Measurements from ENCODE around the gene TOP2B. TPM values are rescaled to one million over a fixed set of nuclear protein-coding genes. Genes with fewer than 3 reads are reported as not detected.

The TOP2B gene, protein sequence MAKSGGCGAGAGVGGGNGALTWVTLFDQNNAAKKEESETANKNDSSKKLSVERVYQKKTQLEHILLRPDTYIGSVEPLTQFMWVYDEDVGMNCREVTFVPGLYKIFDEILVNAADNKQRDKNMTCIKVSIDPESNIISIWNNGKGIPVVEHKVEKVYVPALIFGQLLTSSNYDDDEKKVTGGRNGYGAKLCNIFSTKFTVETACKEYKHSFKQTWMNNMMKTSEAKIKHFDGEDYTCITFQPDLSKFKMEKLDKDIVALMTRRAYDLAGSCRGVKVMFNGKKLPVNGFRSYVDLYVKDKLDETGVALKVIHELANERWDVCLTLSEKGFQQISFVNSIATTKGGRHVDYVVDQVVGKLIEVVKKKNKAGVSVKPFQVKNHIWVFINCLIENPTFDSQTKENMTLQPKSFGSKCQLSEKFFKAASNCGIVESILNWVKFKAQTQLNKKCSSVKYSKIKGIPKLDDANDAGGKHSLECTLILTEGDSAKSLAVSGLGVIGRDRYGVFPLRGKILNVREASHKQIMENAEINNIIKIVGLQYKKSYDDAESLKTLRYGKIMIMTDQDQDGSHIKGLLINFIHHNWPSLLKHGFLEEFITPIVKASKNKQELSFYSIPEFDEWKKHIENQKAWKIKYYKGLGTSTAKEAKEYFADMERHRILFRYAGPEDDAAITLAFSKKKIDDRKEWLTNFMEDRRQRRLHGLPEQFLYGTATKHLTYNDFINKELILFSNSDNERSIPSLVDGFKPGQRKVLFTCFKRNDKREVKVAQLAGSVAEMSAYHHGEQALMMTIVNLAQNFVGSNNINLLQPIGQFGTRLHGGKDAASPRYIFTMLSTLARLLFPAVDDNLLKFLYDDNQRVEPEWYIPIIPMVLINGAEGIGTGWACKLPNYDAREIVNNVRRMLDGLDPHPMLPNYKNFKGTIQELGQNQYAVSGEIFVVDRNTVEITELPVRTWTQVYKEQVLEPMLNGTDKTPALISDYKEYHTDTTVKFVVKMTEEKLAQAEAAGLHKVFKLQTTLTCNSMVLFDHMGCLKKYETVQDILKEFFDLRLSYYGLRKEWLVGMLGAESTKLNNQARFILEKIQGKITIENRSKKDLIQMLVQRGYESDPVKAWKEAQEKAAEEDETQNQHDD (N-terminal part only)
- 100 to 1,000 TPM in 2 of 6 donors, 10 to 100 TPM in 4; 67.7 to 168 (median 75.6) TPM for total RNA-seq

DNA sequence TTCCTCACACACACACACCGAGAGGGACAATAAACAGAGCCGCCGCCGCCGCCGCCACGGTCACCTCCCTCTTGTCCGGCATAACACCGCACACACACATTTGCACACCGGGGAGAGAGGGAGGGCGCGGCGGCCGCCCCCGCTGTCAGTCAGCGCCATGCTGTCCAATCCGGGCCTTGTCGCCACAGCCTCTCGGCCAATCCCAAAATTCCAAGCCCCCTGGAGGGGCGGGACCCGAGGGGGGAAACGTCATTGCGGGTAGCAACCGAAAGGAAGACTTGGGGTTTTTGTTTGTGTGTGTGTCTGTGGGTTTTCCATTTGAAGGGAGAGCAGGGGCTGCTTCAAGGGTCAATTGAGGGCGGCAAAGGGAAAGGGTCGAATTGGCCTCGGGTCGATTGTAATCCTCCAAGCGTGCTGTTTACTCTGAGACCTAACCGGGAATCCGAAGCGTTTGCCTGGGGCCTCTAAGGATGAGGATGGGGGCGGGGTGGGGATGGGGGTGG is at the start of gene TOP2B:
Gene TOP2B, minus strand, starts transcription at position 96 of the 503 bp plus-strand sequence. CDS start 610 bp downstream, outside the sequence.
- Histone ChIP-seq H3K9me3 (no peaks in the 10 kb centered on the region), H3K36me3 (no peaks in the 10 kb centered on the region), H3K27me3 (no peaks in the 10 kb centered on the region), H3K27ac (peak within 1 kb of the TSS; percentile 92 to 99 (median 98)), H3K4me3 (peak within 1 kb of the TSS; percentile 44 to 88 (median 74)), H3K4me1 (peaks cover 23 to 39% (median 30%) of the 10 kb centered on the region in 4 donors)
- WGBS, 2 donors, result 0 to 1% methylated on average over 21 to 32 of the region's 33 CpGs
- DNase-seq (peak; percentile 96 to 98), ATAC-seq (ENCODE audit: low FRiP score in 2 of 2) (peak; percentile 99 to 100)
- TF ChIP-seq, protein P1, sequence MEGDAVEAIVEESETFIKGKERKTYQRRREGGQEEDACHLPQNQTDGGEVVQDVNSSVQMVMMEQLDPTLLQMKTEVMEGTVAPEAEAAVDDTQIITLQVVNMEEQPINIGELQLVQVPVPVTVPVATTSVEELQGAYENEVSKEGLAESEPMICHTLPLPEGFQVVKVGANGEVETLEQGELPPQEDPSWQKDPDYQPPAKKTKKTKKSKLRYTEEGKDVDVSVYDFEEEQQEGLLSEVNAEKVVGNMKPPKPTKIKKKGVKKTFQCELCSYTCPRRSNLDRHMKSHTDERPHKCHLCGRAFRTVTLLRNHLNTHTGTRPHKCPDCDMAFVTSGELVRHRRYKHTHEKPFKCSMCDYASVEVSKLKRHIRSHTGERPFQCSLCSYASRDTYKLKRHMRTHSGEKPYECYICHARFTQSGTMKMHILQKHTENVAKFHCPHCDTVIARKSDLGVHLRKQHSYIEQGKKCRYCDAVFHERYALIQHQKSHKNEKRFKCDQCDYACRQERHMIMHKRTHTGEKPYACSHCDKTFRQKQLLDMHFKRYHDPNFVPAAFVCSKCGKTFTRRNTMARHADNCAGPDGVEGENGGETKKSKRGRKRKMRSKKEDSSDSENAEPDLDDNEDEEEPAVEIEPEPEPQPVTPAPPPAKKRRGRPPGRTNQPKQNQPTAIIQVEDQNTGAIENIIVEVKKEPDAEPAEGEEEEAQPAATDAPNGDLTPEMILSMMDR (IDR thresholded peaks at IDR 0.05), result no peak
- TF ChIP-seq POLR2AphosphoS5 (IDR thresholded peaks at IDR 0.05), result peak; percentile 73 to 92
- TF ChIP-seq POLR2A (IDR thresholded peaks at IDR 0.05), result peak in 3 of 4 donors; percentile 69 to 97 (median 96)
- no peak for TF ChIP-seq EP300 (IDR thresholded peaks at IDR 0.05)

DNA sequence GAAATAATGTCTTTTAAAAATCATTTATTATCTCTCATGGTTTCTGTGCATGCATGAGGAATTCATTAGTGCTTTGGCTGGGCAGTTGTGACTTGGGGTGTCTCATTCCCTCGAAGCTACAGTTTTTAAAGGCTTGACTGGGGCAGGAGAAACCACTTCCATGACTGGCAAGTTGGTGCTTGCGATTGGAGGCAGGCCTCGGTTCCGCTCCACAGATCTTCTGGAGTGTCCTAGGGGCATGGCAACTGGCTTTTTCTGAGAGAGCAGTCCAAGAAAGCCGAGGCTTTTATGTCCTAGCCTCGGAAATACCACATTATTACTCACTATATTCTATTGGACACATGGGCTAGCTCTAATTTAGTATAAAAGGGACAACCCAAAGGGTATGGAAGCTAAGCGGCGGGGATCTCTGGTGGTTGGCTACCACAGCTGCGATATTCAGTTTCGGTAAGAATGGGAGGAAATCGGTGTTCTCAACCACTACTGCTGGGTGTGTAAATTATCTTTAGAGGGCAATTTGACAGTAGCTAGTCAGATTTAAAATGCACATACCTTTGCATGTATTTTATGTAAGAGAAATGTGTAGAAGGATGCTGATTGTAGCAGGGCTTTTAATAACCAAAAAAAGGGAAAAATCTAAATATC is 48.8 kb upstream of the TOP2B start:
- H3K4me3 ChIP-seq, result no peak overlapping the region
- no peaks in the 10 kb centered on the region for H3K9me3 ChIP-seq
- ATAC-seq (ENCODE audit: low FRiP score in 2 of 2) (no peak), DNase-seq (no peak)
- H3K4me1 ChIP-seq, result no peaks in the 10 kb centered on the region
- no peaks in the 10 kb centered on the region for H3K36me3 ChIP-seq
- 84 to 93% methylated on average over 10 to 11 of the region's 11 CpGs for WGBS, 2 donors
- TF ChIP-seq POLR2AphosphoS5 (IDR thresholded peaks at IDR 0.05) (no peak), EP300 (IDR thresholded peaks at IDR 0.05) (no peak), POLR2A (IDR thresholded peaks at IDR 0.05) (no peak)
- TF ChIP-seq, protein P1 (IDR thresholded peaks at IDR 0.05), result no peak
- no peaks in the 10 kb centered on the region for H3K27me3 ChIP-seq
- no peak overlapping the region for H3K27ac ChIP-seq

DNA sequence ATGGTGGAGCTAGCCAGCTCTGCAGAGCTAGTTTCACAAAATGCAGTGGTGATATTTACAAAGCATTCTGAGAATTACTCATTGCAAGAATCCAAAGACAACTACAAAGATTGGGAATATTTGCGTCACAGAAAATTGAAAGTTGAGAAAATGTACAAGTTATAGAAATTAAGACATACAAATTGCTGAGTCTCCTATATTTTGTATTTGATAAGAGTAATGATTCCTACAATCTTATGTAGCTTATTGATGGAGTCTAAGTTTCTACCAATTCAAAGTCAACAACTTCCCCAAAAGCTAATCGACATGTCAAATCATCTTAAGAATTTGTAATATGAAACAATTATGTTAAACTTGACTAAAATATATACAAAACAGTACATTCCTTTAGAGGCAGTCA is 46.4 kb upstream of the TOP2B start:
- TF ChIP-seq POLR2AphosphoS5 (IDR thresholded peaks at IDR 0.05) (no peak), EP300 (IDR thresholded peaks at IDR 0.05) (no peak), POLR2A (IDR thresholded peaks at IDR 0.05) (no peak)
- TF ChIP-seq, protein P1 (IDR thresholded peaks at IDR 0.05), result no peak
- no peak overlapping the region for H3K4me3 ChIP-seq

DNA sequence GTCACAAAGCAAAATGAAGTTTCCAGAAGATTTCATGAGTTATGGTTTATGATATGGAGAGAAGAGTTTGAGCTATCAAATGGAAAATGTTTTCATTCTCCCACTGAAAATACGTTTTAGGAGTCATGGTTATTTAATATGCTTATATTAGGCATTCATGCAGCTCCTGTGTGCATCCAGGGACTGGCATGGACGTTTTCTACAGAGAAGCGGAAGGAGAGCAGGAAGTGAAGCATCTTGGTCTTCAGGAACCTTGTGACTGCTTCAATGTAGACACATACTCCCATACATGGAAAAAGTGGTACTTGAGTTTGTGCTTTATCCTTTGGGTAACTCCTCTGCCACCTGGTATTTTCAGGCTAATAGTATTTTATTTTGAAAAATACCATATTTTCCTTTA is 43.3 kb upstream of the TOP2B start:
- H3K4me3 ChIP-seq, result no peak overlapping the region
- no peak for DNase-seq
- H3K27ac ChIP-seq, result no peak overlapping the region
- no peak for ATAC-seq (ENCODE audit: low FRiP score in 2 of 2)
- 62 to 64% methylated on average over 3 of the region's 3 CpGs for whole genome bisulfite sequencing, 2 donors
- no peaks in the 10 kb centered on the region for H3K4me1 ChIP-seq
- TF ChIP-seq EP300 (IDR thresholded peaks at IDR 0.05), result no peak
- no peak for TF ChIP-seq POLR2A (IDR thresholded peaks at IDR 0.05)
- TF ChIP-seq, protein P1 (IDR thresholded peaks at IDR 0.05), result no peak
- no peak for TF ChIP-seq POLR2AphosphoS5 (IDR thresholded peaks at IDR 0.05)
- no peaks in the 10 kb centered on the region for H3K36me3 ChIP-seq
- H3K27me3 ChIP-seq, result no peaks in the 10 kb centered on the region
- H3K9me3 ChIP-seq, result no peaks in the 10 kb centered on the region

More for the DNA sequence above, 46.4 kb upstream of the TOP2B start:
- no peaks in the 10 kb centered on the region for H3K36me3 ChIP-seq
- WGBS, 2 donors, result 89 to 97% methylated on average over 2 of the region's 2 CpGs
- H3K4me1 ChIP-seq, result no peaks in the 10 kb centered on the region
- H3K27ac ChIP-seq, result no peak overlapping the region
- DNase-seq, result no peak
- no peaks in the 10 kb centered on the region for H3K27me3 ChIP-seq
- no peak for ATAC-seq (ENCODE audit: low FRiP score in 2 of 2)
- H3K9me3 ChIP-seq, result no peaks in the 10 kb centered on the region
